GM18868 (cell line): ENCODE measurements around the gene BRICD5.

Experiments
- ATAC-seq: cut with Tn5 transposase; IDR thresholded peaks from one replicate; pipeline ENCODE4 v1.9.1; 2021; ENCODE audit warnings: mild to moderate bottlenecking, moderate library complexity; ENCODE audit not compliant: unreplicated experiment

Gene BRICD5

GRCh38 chr16:2199621-2200139 lies 11.0 kb downstream of the BRICD5 start:
- ATAC-seq, result no peak

- no peak for ATAC-seq
These were observed 11.6 kb downstream of the BRICD5 start for GRCh38 chr16:2199095-2199494.

- no peak for ATAC-seq
These were observed 12.4 kb downstream of the BRICD5 start for GRCh38 chr16:2198283-2198682.

- ATAC-seq, result no peak
These were observed 12.9 kb downstream of the BRICD5 start for GRCh38 chr16:2197765-2198164.

- ATAC-seq, result no peak
These were observed 13.6 kb downstream of the BRICD5 start for GRCh38 chr16:2196981-2197511.

- ATAC-seq, result no peak
These were observed 14.3 kb downstream of the BRICD5 start, which contains the start of gene CASKIN1 for GRCh38 chr16:2196162-2196980. CASKIN1 (minus strand) TSS chr16:2196605; CDS start chr16:2196432, 173 bp downstream.

GRCh38 chr16:2195322-2196161 lies 15.1 kb downstream of the BRICD5 start:
- ATAC-seq, result no peak

- ATAC-seq, result no peak
These were observed 15.8 kb downstream of the BRICD5 start for GRCh38 chr16:2194852-2195321.

- ATAC-seq, result no peak
These were observed 16.4 kb downstream of the BRICD5 start for GRCh38 chr16:2194166-2194834.

GRCh38 chr16:2191446-2191706 lies 19.3 kb downstream of the BRICD5 start:
- no peak for ATAC-seq

GRCh38 chr16:2190659-2191445 lies 19.8 kb downstream of the BRICD5 start:
- ATAC-seq, result no peak

- ATAC-seq, result no peak
These were observed 20.5 kb downstream of the BRICD5 start for GRCh38 chr16:2190002-2190658.

- ATAC-seq, result no peak
These were observed 21.3 kb downstream of the BRICD5 start for GRCh38 chr16:2189252-2189893.

GRCh38 chr16:2188395-2188794 lies 22.3 kb downstream of the BRICD5 start:
- ATAC-seq, result no peak

GRCh38 chr16:2187212-2187611 lies 23.5 kb downstream of the BRICD5 start:
- no peak for ATAC-seq

GRCh38 chr16:2186505-2186904 lies 24.2 kb downstream of the BRICD5 start:
- ATAC-seq, result no peak

- ATAC-seq, result no peak
These were observed 24.6 kb downstream of the BRICD5 start for GRCh38 chr16:2186064-2186463.

- no peak for ATAC-seq
These were observed 25.7 kb downstream of the BRICD5 start for GRCh38 chr16:2184962-2185361.

- ATAC-seq, result no peak
These were observed 26.3 kb downstream of the BRICD5 start for GRCh38 chr16:2184346-2184745.
